HG03558 (cell line): ENCODE data around the gene PARVA.

Source experiments
- ATAC-seq: cut with Tn5 transposase; IDR thresholded peaks from one replicate; pipeline ENCODE4 v1.9.1; 2021; ENCODE audit warnings: moderate number of reproducible peaks; ENCODE audit not compliant: unreplicated experiment; ENCODE audit errors: extremely low read depth

The PARVA gene

DNA sequence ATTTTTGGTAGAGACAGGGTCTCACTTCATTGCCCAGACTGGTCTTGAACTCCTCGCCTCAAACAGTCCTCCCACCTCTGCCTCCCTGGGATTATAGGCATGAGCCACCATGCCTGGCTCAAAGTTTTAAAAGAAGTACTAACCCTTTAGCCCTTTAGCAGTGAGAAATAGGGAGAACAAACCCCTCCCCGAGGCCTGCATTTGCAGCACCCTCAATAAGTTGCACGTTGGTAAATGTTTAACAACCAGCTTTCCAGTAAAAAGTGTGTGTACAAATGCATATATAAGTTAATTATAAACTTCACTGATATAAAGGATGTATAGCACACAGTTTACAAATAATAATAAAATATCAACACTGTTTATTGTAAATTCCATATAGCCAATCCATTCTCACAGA lies 51.8 kb downstream of the PARVA start:
- ATAC-seq, result no peak

DNA sequence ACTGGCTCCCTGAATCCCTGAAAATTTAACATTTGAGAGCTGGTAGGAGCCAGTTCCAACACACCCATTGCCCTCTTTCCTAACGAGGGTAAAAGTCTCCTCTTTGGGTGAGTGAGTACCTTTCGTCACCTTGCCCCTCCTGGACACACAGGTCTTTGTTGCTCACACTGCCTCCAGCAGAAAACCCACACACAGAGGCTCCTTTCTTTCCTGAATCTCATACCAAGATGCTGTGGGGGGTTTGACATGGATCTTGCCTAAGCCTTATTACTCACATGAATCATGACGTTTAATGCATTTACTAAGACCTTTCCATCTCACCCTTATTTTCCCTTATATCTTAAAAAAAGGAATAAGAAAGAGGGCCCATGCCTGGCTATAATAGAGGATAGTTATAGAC lies 53.0 kb downstream of the PARVA start:
- no peak for ATAC-seq

DNA sequence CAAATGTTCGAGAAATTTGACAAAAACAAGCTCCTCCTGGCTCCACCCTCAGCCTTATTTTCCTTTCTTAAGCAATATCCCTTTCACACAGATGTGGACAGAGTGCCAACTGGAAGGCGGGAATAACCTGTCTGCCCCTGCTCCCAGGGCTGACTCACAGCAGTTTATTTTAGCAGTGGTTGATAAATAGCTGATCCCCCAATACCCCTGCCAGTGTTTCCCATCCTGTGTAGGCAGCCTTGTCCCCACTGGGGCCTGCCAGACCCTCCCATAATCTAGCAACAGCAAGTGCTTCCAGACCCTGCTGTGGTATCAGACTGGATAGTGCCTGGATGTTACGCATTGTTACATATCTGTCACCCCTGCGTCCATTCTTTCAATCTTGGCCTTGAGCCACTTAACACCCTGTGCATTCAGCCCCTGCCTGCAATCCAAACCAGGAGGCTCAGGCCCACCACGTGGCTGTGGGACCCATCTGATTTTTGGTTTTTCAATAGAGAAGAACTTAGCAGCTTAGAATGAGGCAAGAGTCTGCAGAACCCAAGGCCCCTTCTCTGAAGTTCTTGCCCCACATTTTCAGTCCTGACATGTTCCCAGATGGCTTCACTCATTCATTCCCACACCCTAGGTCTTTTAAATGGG lies 53.7 kb downstream of the PARVA start:
- ATAC-seq, result no peak

DNA sequence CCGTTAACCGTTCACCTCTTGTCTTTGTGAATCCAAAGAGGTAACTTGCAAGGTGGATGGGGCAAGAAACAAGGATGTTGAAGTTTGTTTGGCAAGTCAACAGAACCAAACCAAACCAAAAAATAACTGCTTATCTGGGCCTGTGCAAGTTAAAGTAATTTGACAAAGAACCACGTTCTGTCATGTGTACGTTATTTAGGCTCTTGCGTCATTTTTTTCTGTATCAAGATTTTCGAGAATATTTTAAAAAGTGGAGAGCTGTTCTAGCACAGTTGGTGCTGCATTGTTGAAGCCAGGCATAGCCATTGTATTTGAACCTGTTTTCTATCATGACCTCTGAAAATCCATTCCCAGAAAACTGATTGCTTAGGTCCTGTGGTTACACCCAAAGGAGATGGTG lies 55.1 kb downstream of the PARVA start:
- ATAC-seq, result no peak

DNA sequence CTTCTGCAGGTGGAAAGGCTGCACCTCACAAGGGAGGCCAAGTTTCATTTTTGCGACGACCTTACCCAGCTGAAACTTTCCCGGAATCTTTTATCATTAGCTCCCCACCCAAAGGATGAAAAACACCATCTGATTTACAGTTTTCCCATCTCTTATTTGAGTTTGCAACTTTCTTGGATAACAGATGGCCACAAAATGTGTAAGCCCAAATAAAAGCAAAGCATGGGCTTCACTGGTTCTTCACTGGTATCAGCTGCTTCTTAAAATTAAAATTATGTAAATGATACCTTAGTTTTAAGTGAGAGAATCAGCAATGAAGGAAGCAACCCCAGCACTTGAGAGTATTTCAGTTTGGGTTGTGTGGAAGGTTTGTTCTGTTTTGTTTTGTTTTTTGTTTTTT lies 55.8 kb downstream of the PARVA start:
- ATAC-seq, result no peak

DNA sequence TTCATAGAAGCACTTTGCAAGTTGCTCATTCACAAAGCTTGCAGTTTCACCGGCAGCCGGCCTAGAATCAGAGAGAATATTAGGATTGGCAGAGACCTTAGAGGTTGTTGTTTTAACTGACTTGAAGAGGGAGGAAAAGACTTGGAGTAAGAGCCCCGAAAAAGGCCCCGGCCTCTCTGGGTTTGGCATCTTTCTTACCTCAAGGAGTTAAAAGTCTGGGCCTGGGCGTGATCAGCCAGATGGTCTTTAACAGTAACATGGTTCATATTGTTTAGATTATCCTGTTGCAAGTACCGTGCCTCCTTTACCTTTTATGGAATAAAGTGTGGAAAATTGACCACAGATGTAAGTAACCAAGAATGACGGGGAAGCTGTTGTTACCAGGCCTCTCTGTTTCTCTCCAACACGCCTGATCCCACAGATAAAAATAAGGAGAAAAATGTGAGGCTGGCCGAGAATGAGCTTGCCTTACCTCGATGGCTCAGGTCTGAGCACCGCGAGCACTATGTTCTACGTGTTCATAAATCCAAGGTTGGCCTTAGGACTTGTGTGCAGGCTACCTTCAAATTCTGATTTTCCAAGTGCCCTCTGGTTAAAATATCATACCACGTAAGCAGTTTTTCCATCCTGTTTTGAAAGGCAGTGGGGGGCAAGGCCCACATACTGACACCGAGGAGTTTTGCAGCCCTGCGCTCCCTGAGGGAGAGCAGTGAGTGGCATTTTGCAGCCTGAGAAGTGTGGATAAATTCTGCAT lies 56.4 kb downstream of the PARVA start:
- ATAC-seq, result no peak

DNA sequence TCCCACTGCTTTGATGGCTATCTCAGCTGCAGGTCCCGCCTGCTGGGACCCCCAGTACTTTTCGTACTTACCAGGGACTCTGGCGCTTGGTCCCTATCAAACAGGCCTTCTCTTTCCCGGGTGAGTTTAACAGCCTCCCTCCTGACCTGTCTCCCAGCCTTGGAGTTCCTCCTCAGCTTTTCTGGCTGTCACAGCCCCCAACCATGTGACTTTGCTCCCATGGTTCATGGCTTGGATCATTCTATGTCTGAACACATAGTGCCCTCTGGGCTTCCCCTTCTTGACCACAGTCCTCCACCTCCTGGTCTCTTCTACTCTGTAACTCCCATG lies 56.9 kb downstream of the PARVA start:
- no peak for ATAC-seq

DNA sequence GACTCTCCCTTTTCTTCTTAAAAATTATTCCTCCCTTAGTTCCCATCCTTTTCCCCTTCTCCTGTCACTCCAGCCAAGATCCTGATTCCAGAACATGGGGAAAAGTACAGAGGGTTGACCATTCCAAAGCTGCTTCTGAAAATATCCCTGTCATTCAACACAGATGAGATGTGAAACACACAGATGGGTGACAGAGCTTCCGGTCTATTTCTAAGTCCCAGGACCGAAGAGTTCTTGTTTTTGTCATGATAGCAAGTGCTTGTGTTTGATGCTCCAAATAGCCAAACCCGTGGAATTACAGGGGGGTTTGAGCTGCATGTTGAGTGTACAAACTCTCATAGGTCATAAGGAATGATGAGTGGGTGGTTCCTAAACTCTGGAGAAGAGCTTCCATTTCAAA lies 57.9 kb downstream of the PARVA start:
- ATAC-seq, result no peak

DNA sequence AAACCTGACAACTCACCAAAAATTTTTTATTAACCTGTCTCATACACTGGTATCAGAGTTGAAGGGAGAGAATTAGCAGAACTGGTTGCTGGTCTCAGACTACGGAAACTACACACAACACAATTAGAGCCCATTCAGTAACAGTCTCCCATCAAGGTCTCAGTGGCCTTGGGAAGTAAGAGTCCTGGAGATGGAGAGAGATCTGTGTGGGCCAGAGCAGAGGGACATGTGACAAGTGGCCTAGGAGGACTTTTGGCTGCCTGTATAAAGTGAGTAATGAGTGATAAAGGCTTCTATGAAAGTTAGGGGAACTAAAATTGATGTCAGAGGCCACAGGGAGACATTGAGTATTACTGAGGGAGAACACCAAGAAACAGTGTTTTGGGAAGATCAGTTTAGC lies 58.9 kb downstream of the PARVA start:
- ATAC-seq, result no peak

DNA sequence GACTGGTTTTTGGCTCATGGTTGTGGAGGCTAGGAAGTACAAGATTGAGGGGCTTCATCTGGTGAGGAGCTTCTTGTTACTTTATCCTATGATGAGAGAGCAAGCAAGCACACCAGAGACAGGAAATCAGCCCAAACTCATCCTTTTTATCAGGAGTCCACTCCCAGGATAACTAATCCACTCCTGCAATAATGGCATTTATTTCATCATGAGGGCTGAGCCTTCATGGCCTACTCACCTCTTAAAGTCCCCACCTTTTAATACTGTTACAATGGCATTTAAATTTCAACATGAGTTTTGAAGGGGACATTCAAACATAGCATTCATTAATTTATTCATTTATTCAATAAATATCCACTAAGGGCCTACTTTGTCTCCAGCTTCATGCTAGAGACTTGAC lies 60.9 kb downstream of the PARVA start:
- no peak for ATAC-seq

DNA sequence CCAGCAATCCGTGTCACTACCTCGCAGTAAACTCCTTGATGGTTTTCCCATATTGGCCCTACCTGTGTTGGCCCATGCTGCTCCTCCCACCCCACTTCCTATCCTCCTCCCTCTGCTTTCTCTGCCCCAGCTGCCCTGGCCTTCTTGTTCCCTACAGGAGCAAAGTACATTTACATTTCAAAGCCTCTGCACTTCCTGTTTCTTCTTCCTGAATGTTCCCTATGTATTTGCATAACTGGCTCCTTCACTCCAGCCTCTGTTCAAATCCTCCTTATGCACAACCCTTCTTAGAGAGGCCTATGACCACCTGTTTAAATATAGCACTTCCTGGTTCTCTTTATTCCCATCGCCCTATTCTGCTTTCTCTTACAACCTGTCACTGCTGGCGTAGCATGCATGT lies 62.2 kb downstream of the PARVA start:
- ATAC-seq, result no peak

DNA sequence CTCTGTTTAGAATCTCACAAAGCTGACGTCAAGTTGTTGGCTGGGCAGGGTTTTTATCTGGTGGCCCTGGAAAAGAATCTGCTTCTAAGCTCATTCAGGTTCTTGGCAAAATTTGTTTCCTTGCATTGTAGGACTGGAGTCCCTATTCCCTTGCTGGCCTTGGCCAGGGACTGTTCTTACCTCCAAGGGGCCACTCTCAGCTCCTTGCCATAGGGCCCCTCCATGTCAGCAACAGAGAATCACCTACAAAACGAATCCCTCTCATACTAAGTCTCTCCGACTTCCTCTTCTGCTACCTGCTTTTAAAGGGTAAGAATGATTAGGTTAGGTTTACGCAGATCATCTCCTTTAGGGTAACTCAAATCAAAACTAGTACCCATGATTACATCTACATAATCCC lies 63.2 kb downstream of the PARVA start:
- ATAC-seq, result no peak

DNA sequence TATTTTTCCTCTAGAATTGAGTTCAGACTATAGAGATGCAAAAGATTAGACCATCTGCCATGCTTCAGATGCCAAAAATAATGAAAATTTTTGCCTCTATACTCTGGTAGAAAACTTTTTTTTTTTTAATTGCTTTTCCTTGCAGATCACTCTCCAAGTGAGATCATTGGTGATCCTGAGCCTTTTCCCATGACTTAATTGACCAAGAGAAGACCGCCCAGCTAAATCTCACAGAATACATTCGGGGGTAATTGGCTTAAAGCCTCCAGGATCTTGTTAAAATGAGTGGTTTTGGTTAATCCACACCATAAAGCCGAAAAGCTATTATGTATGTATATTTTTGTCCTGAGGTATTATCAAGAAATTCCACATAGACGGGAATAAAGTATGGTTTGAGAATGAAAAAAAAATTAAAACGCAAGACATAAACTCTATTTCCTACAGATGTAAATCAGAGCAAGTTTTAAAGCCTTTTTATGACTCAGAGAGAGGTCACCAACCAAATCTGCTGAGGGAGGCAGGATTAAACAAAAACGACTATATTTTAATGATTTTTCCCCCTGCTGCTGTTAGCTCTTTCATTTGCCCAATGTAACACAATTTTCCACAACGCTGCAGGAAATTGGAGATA lies 64.0 kb downstream of the PARVA start:
- no peak for ATAC-seq

DNA sequence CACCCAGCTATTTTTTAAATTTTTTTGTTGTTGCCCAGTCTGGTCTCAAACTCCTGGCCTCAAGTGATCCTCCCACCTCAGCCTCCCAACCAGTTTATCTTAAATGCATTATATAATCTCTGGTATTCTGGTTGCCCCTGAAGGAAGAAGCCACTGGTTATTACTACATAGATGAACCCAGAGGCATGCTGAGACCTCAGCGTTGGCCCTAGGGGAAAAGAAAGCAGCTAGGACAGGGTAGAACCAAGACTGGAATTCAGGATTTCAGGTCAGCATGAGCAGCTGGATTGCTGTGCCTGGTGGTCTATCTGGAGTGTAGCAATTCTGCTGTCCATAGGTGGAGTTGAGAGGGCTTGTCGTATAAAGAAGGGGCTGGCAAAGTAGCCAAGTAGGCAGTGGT lies 67.2 kb downstream of the PARVA start:
- no peak for ATAC-seq

DNA sequence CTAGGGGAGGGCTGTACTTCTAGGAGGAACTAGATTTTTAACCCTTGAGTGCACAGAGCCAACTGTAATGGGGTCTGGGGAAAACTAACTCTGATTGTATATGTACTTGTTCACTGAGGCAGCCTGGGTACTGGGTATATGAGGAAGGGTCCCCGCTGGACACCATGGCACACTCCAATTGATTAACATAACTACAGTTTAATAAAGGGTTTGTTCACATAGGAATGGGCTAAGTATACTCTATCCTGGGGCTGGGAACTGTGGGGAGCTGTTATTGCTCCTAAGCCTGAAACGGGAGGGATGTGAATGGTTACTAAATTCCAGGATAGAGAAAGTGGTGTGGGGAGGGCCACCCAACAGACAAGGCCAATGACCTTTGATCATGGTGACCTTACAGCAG lies 67.6 kb downstream of the PARVA start:
- ATAC-seq, result no peak

DNA sequence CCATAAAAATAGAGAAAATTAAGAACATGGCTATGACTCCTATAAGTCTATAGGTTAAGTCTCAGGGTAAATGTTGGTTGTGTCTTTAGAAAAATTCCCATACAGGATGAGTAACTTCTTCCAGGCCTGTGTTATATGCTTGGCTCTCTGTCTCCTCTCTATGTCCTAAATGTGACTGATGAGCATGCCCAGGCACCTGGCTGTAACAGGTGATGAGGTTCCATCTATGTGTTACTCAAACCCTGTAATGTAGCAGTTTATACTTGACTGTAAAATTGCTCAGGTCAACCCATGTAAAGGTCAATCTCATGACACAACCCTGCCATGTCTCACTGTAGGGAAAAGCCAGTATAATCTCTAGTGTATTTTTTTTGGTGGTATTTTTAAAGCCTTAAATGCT lies 69.5 kb downstream of the PARVA start:
- no peak for ATAC-seq

DNA sequence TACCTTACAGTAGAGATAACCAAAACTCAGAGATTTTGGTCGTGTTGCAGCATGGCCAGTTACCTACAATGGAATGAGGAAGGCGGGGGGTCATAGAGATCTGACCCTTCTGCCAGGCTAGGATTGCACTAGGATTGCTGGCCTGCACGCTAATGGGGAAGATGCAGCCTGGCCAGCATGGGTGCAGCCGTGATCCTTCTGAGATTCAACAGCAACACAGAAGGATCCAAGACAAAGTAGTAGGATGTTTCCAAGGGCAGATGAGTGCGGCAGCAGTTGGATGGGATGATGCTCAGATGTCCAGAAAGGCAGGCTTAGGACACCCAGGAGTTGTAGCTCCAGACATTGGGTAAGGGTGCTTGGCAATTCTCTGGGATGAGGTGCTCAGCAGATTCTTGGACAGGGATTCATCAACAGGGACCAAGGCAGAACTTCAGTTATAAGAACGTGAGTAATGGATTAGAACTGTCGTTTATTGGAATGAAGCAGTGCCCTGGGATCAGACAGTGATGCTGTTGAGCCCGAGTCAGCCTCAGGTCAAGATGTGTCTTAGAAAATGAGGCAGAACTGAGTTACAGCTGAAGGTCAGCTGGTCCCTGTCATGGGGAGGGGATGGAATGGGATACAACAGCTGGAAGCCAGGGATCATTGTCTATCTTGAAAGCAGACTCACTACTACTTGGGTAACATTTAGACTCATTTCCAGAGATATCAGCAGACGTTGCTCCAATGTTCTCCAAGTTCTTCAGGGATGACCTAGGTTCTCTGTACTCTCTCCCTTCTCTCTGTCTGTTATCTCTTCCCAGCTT lies 71.0 kb downstream of the PARVA start:
- ATAC-seq, result no peak

DNA sequence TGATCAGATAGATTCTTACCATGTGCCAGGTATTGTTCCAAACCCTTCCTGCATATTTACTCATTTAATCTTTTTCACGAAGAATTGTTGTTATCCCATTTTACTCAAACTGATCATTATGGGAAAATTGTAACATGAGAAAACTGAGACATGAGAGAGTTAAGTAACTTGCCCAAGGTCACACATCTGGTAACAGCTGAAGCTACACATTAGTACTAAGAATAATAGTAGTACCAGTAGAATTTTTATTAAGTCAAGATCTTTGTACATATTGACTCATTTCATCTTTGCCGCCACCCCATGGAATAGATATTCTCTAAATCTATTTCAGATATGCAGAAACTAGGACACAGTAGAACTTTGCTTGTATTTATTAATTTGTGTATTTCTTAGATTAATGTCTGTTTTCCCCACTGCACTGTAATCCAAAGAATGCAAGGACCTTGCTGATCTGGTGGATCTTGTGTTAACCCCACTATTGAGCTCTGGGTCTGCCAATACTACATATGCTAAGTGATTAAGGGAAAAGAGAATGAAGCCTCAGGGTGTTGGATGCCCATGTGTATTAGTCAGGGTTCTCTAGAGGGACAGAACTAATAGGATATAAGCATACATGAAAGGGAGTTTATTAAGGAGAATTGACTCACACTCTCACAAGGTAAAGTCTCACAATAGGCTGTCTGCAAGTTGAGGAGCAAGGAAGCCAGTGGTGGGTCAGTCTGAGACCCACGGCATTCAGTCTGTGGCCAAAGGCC lies 72.8 kb downstream of the PARVA start:
- ATAC-seq, result no peak

DNA sequence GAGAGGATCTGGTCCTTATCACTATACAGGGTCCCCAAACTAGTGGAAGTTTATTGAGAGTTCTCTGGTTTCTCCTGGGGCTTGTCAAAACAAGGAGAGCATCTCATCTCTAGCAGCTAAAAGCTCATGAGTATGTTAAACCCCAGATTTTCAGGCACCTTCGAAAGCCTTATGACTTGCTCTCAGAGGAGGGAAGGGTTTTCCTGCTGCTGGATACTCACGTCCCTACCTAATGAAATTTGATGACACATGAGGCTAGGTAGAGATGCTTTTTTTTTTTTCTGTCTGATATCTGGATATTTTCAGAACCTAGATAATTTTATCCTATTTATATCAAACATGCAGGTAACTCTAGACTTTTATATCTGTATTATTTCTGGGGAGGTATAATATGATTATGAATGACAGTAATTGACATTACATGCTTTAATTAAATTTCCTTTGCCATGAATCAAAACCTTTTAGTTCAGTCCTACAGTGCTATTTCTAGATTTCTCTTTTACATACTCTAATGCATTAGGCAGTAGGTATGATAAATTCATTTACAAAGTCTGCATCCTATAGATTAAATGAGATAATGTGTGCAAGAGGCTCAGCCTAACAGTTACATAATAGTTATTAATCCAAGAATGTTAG lies 73.9 kb downstream of the PARVA start:
- ATAC-seq, result no peak

DNA sequence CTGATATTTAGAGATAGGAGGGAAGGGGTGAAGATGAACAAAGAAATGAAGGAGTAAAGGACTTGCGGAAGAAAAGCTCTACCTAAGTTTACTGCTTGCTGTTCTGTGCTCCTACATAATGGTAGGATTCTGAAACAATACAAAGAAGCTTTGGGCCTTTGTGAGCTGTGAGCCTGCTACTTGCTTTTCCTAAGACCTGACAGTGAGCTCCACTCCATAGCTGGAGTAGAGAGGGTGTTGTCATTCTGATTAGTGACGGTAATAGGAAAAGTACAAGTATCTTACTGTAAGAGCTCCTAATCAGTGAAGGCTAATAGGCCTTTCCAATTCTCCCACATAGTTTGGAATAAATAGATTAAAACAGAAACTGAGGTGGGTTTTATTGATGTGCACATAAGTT lies 75.9 kb downstream of the PARVA start:
- ATAC-seq, result no peak
